ENCODE measurements around the gene ZBED6. TPM values are rescaled to one million over a fixed set of nuclear protein-coding genes. Genes with fewer than 3 reads are reported as not detected.
"Not testable (repeated sequence)": the region's sequence is repeated elsewhere in the genome, so short reads cannot be mapped to it uniquely, and the experiment has no call there.

ZBED6 gene
- total and polyA plus RNA-seq, 10 donors = 0.17 to 49.6 (median 27.6) TPM

GRCh38 chr1:203754455-203754864 lies 41.0 kb upstream of the ZBED6 start:
- DNase-seq = no peak
- H3K27me3 ChIP-seq (replicated peaks in 1 of 7) = no peaks in the 10 kb centered on the region
- H3K36me3 ChIP-seq = no peaks in the 10 kb centered on the region
- peaks cover 0 to 40% (median 19%) of the 10 kb centered on the region in 6 donors for H3K4me1 ChIP-seq
- 45 to 60% (median 53%) methylated on average over 4 of the region's 4 CpGs for WGBS, 5 donors
- TF ChIP-seq, protein P1, sequence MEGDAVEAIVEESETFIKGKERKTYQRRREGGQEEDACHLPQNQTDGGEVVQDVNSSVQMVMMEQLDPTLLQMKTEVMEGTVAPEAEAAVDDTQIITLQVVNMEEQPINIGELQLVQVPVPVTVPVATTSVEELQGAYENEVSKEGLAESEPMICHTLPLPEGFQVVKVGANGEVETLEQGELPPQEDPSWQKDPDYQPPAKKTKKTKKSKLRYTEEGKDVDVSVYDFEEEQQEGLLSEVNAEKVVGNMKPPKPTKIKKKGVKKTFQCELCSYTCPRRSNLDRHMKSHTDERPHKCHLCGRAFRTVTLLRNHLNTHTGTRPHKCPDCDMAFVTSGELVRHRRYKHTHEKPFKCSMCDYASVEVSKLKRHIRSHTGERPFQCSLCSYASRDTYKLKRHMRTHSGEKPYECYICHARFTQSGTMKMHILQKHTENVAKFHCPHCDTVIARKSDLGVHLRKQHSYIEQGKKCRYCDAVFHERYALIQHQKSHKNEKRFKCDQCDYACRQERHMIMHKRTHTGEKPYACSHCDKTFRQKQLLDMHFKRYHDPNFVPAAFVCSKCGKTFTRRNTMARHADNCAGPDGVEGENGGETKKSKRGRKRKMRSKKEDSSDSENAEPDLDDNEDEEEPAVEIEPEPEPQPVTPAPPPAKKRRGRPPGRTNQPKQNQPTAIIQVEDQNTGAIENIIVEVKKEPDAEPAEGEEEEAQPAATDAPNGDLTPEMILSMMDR (IDR thresholded peaks at IDR 0.05 in 8 of 11, conservative IDR thresholded peaks at IDR 0.05 in 3 of 11) = no peak
- TF ChIP-seq POLR2AphosphoS5 (IDR thresholded peaks at IDR 0.05) = no peak
- no peak for TF ChIP-seq POLR2A (IDR thresholded peaks at IDR 0.05)
- H3K9me3 ChIP-seq = no peaks in the 10 kb centered on the region
- H3K4me3 ChIP-seq = peak overlapping the region in 1 of 8 donors; percentile 13
- H3K27ac ChIP-seq = peak overlapping the region in 7 of 8 donors; percentile 29 to 86 (median 76)
- intact Hi-C loops (cut with DNase I; ENCODE audit: low total_unique reads) = no loop called here

- intact Hi-C loops (cut with DNase I; ENCODE audit: low total_unique reads) = no loop called here
- H3K27ac ChIP-seq = peak overlapping the region in 4 of 8 donors; percentile 76 to 86 (median 80)
- DNase-seq = no peak
- no peak overlapping the region for H3K4me3 ChIP-seq
- H3K4me1 ChIP-seq = peaks cover 0 to 40% (median 19%) of the 10 kb centered on the region in 6 donors
- no peak for TF ChIP-seq POLR2AphosphoS5 (IDR thresholded peaks at IDR 0.05)
- TF ChIP-seq, protein P1 (IDR thresholded peaks at IDR 0.05 in 8 of 11, conservative IDR thresholded peaks at IDR 0.05 in 3 of 11) = no peak
- no peak for TF ChIP-seq POLR2A (IDR thresholded peaks at IDR 0.05)
- no peaks in the 10 kb centered on the region for H3K27me3 ChIP-seq (replicated peaks in 1 of 7)
- H3K9me3 ChIP-seq = no peaks in the 10 kb centered on the region
- WGBS, 5 donors = 81 to 89% (median 84%) methylated on average over 4 of the region's 4 CpGs
- H3K36me3 ChIP-seq = no peaks in the 10 kb centered on the region
Measured at GRCh38 chr1:203756036-203756435, 39.4 kb upstream of the ZBED6 start.

GRCh38 chr1:203758749-203759148 lies 36.7 kb upstream of the ZBED6 start:
- H3K27me3 ChIP-seq (replicated peaks in 1 of 7); H3K4me3 ChIP-seq; H3K36me3 ChIP-seq; H3K9me3 ChIP-seq; DNase-seq; intact Hi-C loops (cut with DNase I; ENCODE audit: low total_unique reads); H3K27ac ChIP-seq: not testable (repeated sequence)
- peaks cover 0 to 40% (median 18%) of the 10 kb centered on the region in 6 donors for H3K4me1 ChIP-seq
- WGBS, 5 donors = 77 to 86% (median 82%) methylated on average over 2 of the region's 2 CpGs

DNA sequence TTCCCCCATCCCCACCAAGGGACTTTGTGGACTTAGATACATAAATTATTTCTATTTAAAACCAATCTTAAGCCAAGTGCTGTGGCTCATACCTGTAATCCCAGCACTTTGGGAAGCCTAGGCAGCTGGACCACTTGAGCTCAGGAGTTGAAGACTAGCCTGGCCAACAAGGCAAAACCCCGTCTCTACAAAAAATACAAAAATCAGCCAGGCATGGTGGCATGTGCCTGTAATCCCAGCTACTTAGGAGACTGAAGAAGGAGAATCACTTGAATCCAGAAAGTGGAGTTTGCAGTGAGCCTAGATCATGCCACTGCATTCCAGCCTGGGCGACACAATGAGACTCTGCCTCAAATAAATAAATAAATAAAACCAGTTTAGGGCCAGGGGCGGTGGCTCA lies 34.9 kb upstream of the ZBED6 start:
- Histone ChIP-seq H3K9me3 (no peaks in the 10 kb centered on the region), H3K27me3 (replicated peaks in 1 of 7) (no peaks in the 10 kb centered on the region), H3K36me3 (no peaks in the 10 kb centered on the region), H3K4me3 (no peak overlapping the region), H3K27ac (no peak overlapping the region), H3K4me1 (peaks cover 0 to 33% (median 13%) of the 10 kb centered on the region in 6 donors)
- 93 to 98% (median 94%) methylated on average over 3 of the region's 3 CpGs for WGBS, 5 donors
- no peak for DNase-seq
- TF ChIP-seq POLR2A (IDR thresholded peaks at IDR 0.05) (no peak), POLR2AphosphoS5 (IDR thresholded peaks at IDR 0.05) (no peak)
- TF ChIP-seq, protein P1 (IDR thresholded peaks at IDR 0.05 in 8 of 11, conservative IDR thresholded peaks at IDR 0.05 in 3 of 11) = no peak
- intact Hi-C loops (cut with DNase I; ENCODE audit: low total_unique reads) = no loop called here

- H3K27me3 ChIP-seq (replicated peaks in 1 of 7); intact Hi-C loops (cut with DNase I; ENCODE audit: low total_unique reads); DNase-seq; H3K4me3 ChIP-seq; H3K9me3 ChIP-seq; H3K36me3 ChIP-seq: not testable (repeated sequence)
- 89 to 95% (median 94%) methylated on average over 7 of the region's 7 CpGs for WGBS, 5 donors
- Histone ChIP-seq H3K4me1 (peaks cover 0 to 33% (median 14%) of the 10 kb centered on the region in 6 donors), H3K27ac (peak overlapping the region in 3 of 8 donors; percentile 86 to 93 (median 87))
Measured at GRCh38 chr1:203761958-203762357, 33.5 kb upstream of the ZBED6 start.

Data from spleen (tissue), 11 donors.